ENCODE results near the gene ARHGAP28.

DNA sequence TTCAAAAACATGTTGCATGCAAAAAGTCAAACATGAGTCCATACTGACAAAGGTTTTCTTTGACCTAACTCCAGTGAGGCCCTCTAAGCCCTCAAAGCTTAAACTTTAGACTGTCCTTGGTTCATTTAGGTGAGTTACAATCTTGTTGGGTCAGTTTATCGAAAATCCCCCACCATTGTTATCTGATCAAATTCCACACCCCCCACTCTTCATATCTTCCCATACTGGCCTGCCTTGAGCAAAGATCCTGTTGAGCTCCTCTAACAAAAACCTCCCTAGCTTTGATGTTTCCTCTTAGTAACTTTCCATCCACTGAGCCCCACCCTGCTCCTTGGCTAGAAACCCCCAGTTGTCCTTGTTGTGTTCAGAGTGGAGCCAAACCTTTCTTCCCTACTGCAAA lies 193.7 kb downstream of the ARHGAP28 start:
- TF ChIP-seq, protein P1, sequence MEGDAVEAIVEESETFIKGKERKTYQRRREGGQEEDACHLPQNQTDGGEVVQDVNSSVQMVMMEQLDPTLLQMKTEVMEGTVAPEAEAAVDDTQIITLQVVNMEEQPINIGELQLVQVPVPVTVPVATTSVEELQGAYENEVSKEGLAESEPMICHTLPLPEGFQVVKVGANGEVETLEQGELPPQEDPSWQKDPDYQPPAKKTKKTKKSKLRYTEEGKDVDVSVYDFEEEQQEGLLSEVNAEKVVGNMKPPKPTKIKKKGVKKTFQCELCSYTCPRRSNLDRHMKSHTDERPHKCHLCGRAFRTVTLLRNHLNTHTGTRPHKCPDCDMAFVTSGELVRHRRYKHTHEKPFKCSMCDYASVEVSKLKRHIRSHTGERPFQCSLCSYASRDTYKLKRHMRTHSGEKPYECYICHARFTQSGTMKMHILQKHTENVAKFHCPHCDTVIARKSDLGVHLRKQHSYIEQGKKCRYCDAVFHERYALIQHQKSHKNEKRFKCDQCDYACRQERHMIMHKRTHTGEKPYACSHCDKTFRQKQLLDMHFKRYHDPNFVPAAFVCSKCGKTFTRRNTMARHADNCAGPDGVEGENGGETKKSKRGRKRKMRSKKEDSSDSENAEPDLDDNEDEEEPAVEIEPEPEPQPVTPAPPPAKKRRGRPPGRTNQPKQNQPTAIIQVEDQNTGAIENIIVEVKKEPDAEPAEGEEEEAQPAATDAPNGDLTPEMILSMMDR (IDR thresholded peaks at IDR 0.05), result no peak
- TF ChIP-seq POLR2A (IDR thresholded peaks at IDR 0.05) (no peak), POLR2AphosphoS5 (IDR thresholded peaks at IDR 0.05) (no peak)

Measured in prostate gland (tissue), 2 donors.